Prostate gland (tissue), 2 donors: Measurements from ENCODE around the gene SLC24A3. TPM values are rescaled to one million over a fixed set of nuclear protein-coding genes. Genes with fewer than 3 reads are reported as not detected.

Experiments
- DNase-seq: peaks from one replicate; pipeline ENCODE4 v3.0.0-alpha.2; 2019; ENCODE audit warnings: low spot score
- H3K27ac ChIP-seq, 2 donors: fragments of 200-600 bp; sonication (generic); 2 replicates each; pipeline ENCODE4 v1.5.1; 2017 to 2019
- H3K27me3 ChIP-seq: fragments of 200-600 bp; sonication (generic); replicated peaks from 2 replicates; pipeline ENCODE4 v1.5.1; 2019; ENCODE audit not compliant: insufficient read depth
- H3K36me3 ChIP-seq, 2 donors: fragments of 200-600 bp; sonication (generic); 1 replicate in 1 of 2; 2 replicates in 1 of 2; pipeline versions ENCODE4 v1.5.1 to v1.8.1; 2017 to 2019
- H3K4me1 ChIP-seq: fragments of 200-600 bp; sonication (generic); replicated peaks from 2 replicates; pipeline ENCODE4 v1.5.1; 2019
- H3K4me3 ChIP-seq, 2 donors: fragments of 200-600 bp; sonication (generic); 2 replicates each; pipeline ENCODE4 v1.5.1; 2017 to 2019
- H3K9me3 ChIP-seq: fragments of 200-600 bp; sonication (generic); 2 replicates; pipeline ENCODE4 v1.5.1; 2017
- CTCF ChIP-seq, 4 experiments: fragments of 200-600 bp in 2 of 4; fragments of 450-650 bp in 2 of 4; sonication (generic) in 2 of 4; IDR thresholded peaks; 1 replicate in 3 of 4; 2 replicates in 1 of 4; pipeline ENCODE4 v1.5.1; 2016 to 2019; ENCODE audit warnings: antibody characterized with exemption in 4 of 4, mild to moderate bottlenecking in 2 of 4, moderate library complexity in 2 of 4
- POLR2A ChIP-seq: fragments of 450-650 bp; IDR thresholded peaks from one replicate; pipeline ENCODE4 v1.6.1; 2016; ENCODE audit warnings: antibody characterized with exemption, mild to moderate bottlenecking
- POLR2AphosphoS5 ChIP-seq: sonication (generic); formaldehyde crosslinking; IDR thresholded peaks from one replicate; pipeline ENCODE4 v1.6.1; 2017; ENCODE audit warnings: antibody characterized with exemption
- WGBS: methylation state at CpG from one replicate; pipeline ENCODE4 v1.1.5; 2018; 5-methylcytosine and 5-hydroxymethylcytosine counted together
- intact Hi-C: fragments of 100-400 bp; cut with DNase I; formaldehyde crosslinking; loops from one replicate; pipeline ENCODE4 v1.14.2; 2022
- total RNA-seq, 2 donors: library from RNA; depleted of rRNA; stranded (reverse); fragments of >200 nt; gene quantifications; one replicate each; pipeline ENCODE4 v1.1.0, GENCODE V29; 2016

The SLC24A3 gene
- total RNA-seq, 2 donors from 2014 or later = 4.6 to 8.0 TPM

GRCh38 chr20:19713822-19714578, 501.6 kb downstream of the SLC24A3 start:
- no peak for DNase-seq
- no peak overlapping the region for H3K27ac ChIP-seq
- no peak overlapping the region for H3K4me3 ChIP-seq
- no peaks in the 10 kb centered on the region for H3K27me3 ChIP-seq
- no peak for TF ChIP-seq POLR2AphosphoS5
- TF ChIP-seq POLR2A = no peak
- no peak for TF ChIP-seq CTCF (IDR thresholded peaks at IDR 0.05)
- WGBS = 29% methylated on average over 2 of the region's 2 CpGs
- H3K9me3 ChIP-seq = no peaks in the 10 kb centered on the region
- intact Hi-C loops = loop anchor here (5.0 kb wide), 2 partner anchors 48 to 288 kb away; no protein-coding TSS in a partner anchor
- H3K4me1 ChIP-seq = peaks cover 4% of the 10 kb centered on the region
- no peaks in the 10 kb centered on the region for H3K36me3 ChIP-seq

GRCh38 chr20:19714579-19714840, 502.1 kb downstream of the SLC24A3 start:
- H3K27me3 ChIP-seq = no peaks in the 10 kb centered on the region
- DNase-seq = no peak
- no peak overlapping the region for H3K4me3 ChIP-seq
- H3K4me1 ChIP-seq = peaks cover 4% of the 10 kb centered on the region
- 100% methylated on average over 1 of the region's 1 CpG for WGBS
- intact Hi-C loops = loop anchor here (5.0 kb wide), 2 partner anchors 48 to 288 kb away; no protein-coding TSS in a partner anchor
- no peak overlapping the region for H3K27ac ChIP-seq
- no peak for TF ChIP-seq POLR2AphosphoS5
- no peak for TF ChIP-seq CTCF (IDR thresholded peaks at IDR 0.05)
- TF ChIP-seq POLR2A = no peak
- H3K9me3 ChIP-seq = no peaks in the 10 kb centered on the region
- H3K36me3 ChIP-seq = no peaks in the 10 kb centered on the region

- Histone ChIP-seq H3K4me1 (peaks cover 4% of the 10 kb centered on the region), H3K9me3 (no peaks in the 10 kb centered on the region), H3K36me3 (no peaks in the 10 kb centered on the region), H3K27ac (no peak overlapping the region), H3K27me3 (no peaks in the 10 kb centered on the region), H3K4me3 (no peak overlapping the region)
- 90% methylated on average over 3 of the region's 3 CpGs for WGBS
- intact Hi-C loops = no loop called here
- DNase-seq = no peak
- TF ChIP-seq CTCF (IDR thresholded peaks at IDR 0.05) (no peak), POLR2A (no peak), POLR2AphosphoS5 (no peak)
Observed at GRCh38 chr20:19715986-19716385, 503.5 kb downstream of the SLC24A3 start.

- intact Hi-C loops = no loop called here
- 81% methylated on average over 3 of the region's 3 CpGs for WGBS
Observed at GRCh38 chr20:19718880-19719279, 506.4 kb downstream of the SLC24A3 start.

More at GRCh38 chr20:19718880-19719279, 506.4 kb downstream of the SLC24A3 start:
- H3K9me3 ChIP-seq = no peaks in the 10 kb centered on the region
- H3K36me3 ChIP-seq = no peaks in the 10 kb centered on the region
- TF ChIP-seq POLR2A (no peak), CTCF (IDR thresholded peaks at IDR 0.05) (no peak), POLR2AphosphoS5 (no peak)
- H3K27ac ChIP-seq = no peak overlapping the region
- no peaks in the 10 kb centered on the region for H3K27me3 ChIP-seq
- no peak for DNase-seq
- H3K4me3 ChIP-seq = no peak overlapping the region
- no peaks in the 10 kb centered on the region for H3K4me1 ChIP-seq
